ENCODE results near the gene AMOTL1. TPM values are rescaled to one million over a fixed set of nuclear protein-coding genes. Genes with fewer than 3 reads are reported as not detected.

AMOTL1 gene
- total and polyA plus RNA-seq, 2 donors (not counting 3 experiments of a cell fraction or from before 2014, with no cell fraction given): 12.5 to 37.8 TPM

DNA sequence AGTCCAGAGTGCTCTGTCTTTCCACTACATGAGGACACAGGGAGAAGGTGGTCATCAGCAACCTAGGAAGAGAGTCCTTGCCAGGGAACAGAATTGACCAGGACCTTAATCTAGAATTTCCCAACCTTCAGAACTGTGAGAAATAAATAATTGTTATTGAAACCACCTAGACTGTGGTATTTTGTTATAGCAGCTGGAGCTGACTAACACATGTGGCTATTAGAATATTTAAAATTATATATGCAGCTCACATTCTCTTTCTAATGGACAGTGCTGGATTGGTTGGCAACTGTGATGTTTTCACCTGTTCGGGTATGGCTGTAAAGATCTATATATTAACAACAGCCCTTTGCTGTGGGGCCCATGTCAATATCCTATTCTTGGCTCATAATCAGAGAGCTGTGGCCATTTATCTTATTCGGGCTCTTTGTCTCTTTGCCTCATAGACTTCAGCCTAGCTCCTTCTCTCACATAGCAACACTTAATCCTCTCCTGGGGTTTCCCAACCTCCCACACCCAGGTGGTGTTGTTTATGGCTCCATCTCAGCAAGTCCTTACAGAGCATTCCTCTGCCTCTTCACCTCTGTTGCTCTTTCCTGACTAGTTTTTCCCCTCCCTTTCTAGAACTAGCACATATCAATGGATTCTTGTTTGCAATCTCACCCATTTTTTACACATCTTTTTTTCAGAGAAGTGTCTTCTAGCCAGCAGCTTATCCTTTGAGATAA lies 46.4 kb upstream of the AMOTL1 start:
- no peak overlapping the region for H3K4me3 ChIP-seq (replicated peaks in 1 of 3; ENCODE audit: insufficient read depth in 1 of 3, low read depth in 1 of 3, low read length in 3 of 3)
- H3K27ac ChIP-seq (ENCODE audit: insufficient read depth, low read depth, low read length): no peak overlapping the region
- no TSS peak for BruUV-seq (replicated peaks)
- TF ChIP-seq MYC (IDR thresholded peaks at IDR 0.05; ENCODE audit: low read depth, low read length): no peak
- TF ChIP-seq POLR2A (IDR thresholded peaks at IDR 0.05; ENCODE audit: low read depth, low read length): no peak
- TF ChIP-seq, protein P1, sequence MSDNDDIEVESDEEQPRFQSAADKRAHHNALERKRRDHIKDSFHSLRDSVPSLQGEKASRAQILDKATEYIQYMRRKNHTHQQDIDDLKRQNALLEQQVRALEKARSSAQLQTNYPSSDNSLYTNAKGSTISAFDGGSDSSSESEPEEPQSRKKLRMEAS (IDR thresholded peaks at IDR 0.05; ENCODE audit: insufficient read depth, insufficient read length): no peak
- peaks cover 0 to 3% of the 10 kb centered on the region in 2 experiments for H3K27me3 ChIP-seq (ENCODE audit: control insufficient read depth in 2 of 2, insufficient read depth in 2 of 2, low read length in 2 of 2)
- H3K9me3 ChIP-seq (replicated peaks; ENCODE audit: control insufficient read depth, insufficient read depth, low read length): no peaks in the 10 kb centered on the region
- no peak overlapping the region for H3K9ac ChIP-seq (replicated peaks; ENCODE audit: extremely low read depth, insufficient read depth, low read length)
- ChIA-PET CTCF (no interaction called here), POLR2A (no interaction called here)
- no peaks in the 10 kb centered on the region for H3K79me2 ChIP-seq (ENCODE audit: control insufficient read depth, insufficient read depth, low read length)
- H3K4me2 ChIP-seq (ENCODE audit: insufficient read depth, low read length): no peak overlapping the region
- intact Hi-C loops (cut with micrococcal nuclease): no loop called here
- H2AFZ ChIP-seq (ENCODE audit: low read depth, low read length): no peak overlapping the region
- peaks cover 14% of the 10 kb centered on the region for H3K4me1 ChIP-seq (ENCODE audit: control insufficient read depth, extremely low read depth, insufficient read depth, low read length)
- no peaks in the 10 kb centered on the region for H3K36me3 ChIP-seq (ENCODE audit: control insufficient read depth in 2 of 2, extremely low read depth in 1 of 2, insufficient read depth in 2 of 2, low read length in 2 of 2)
- DNase-seq (ENCODE audit: low read depth, low spot score) (no peak), FAIRE-seq (no peak)
- H3K9me1 ChIP-seq (replicated peaks; ENCODE audit: control insufficient read depth, extremely low read depth, insufficient read depth, low read length): no peaks in the 10 kb centered on the region
- dilution Hi-C loops (cut with MboI; ENCODE audit: extremely low pct_ligation_motif_present, low sequenced_read_pairs): no loop called here
- H4K20me1 ChIP-seq (replicated peaks; ENCODE audit: control insufficient read depth, extremely low read depth, insufficient read depth, low read length): no peaks in the 10 kb centered on the region

DNA sequence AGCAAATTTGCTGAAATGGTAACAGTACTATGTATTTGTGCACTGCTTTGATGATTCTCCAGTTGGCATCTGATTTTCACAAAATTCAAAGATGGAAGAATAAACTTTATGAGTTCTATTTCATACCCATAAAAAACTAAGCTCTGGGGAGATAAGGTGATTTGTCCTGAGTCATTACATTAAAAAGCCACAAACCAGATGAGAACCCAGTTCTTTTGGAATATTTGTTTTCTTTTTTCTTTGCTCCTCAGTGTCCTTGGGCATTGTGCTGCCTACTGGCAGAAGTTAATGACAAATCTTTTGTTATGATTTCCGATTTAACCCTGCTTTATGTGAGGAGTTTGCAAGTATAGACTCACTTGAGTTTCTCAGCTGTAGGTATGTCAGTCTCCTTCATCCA lies 45.4 kb upstream of the AMOTL1 start:
- CTCF ChIA-PET: interaction anchor here (3.0 kb wide), 1 partner anchor 11 kb away, joined by 8 read pairs; no protein-coding TSS in a partner anchor
- no TSS peak for BruUV-seq (replicated peaks)
- no peaks in the 10 kb centered on the region for H3K9me3 ChIP-seq (replicated peaks; ENCODE audit: control insufficient read depth, insufficient read depth, low read length)
- POLR2A ChIA-PET: no interaction called here
- DNase-seq (ENCODE audit: low read depth, low spot score) (no peak), FAIRE-seq (no peak)
- no peaks in the 10 kb centered on the region for H3K9me1 ChIP-seq (replicated peaks; ENCODE audit: control insufficient read depth, extremely low read depth, insufficient read depth, low read length)
- no peak for TF ChIP-seq GATA2 (IDR thresholded peaks at IDR 0.05; ENCODE audit: insufficient read depth, insufficient read length, low read depth, low read length)
- TF ChIP-seq MYC (IDR thresholded peaks at IDR 0.05; ENCODE audit: low read depth, low read length): no peak
- TF ChIP-seq JUN (IDR thresholded peaks at IDR 0.05; ENCODE audit: borderline replicate concordance, insufficient read depth, insufficient read length, low read depth): no peak
- no peak for TF ChIP-seq FOS (IDR thresholded peaks at IDR 0.05; ENCODE audit: borderline replicate concordance, insufficient read depth, low read length)
- TF ChIP-seq POLR2A (IDR thresholded peaks at IDR 0.05; ENCODE audit: low read depth, low read length): no peak
- no peak for TF ChIP-seq EZH2 (IDR thresholded peaks at IDR 0.05; ENCODE audit: borderline replicate concordance, low read depth, low read length, severe bottlenecking)
- TF ChIP-seq CTCF (IDR thresholded peaks at IDR 0.05; ENCODE audit: extremely low read depth in 1 of 2, insufficient read depth in 1 of 2, low read depth in 1 of 2, low read length in 2 of 2): no peak
- TF ChIP-seq, protein P1 (IDR thresholded peaks at IDR 0.05; ENCODE audit: insufficient read depth, insufficient read length): no peak
- no peak for TF ChIP-seq POLR2AphosphoS5 (IDR thresholded peaks at IDR 0.05; ENCODE audit: insufficient read depth, low read depth, low read length)
- H3K4me1 ChIP-seq (ENCODE audit: control insufficient read depth, extremely low read depth, insufficient read depth, low read length): peaks cover 3% of the 10 kb centered on the region
- H3K79me2 ChIP-seq (ENCODE audit: control insufficient read depth, insufficient read depth, low read length): no peaks in the 10 kb centered on the region
- H3K9ac ChIP-seq (replicated peaks; ENCODE audit: extremely low read depth, insufficient read depth, low read length): no peak overlapping the region
- H2AFZ ChIP-seq (ENCODE audit: low read depth, low read length): no peak overlapping the region
- intact Hi-C loops (cut with micrococcal nuclease): no loop called here
- no peaks in the 10 kb centered on the region for H4K20me1 ChIP-seq (replicated peaks; ENCODE audit: control insufficient read depth, extremely low read depth, insufficient read depth, low read length)
- H3K4me2 ChIP-seq (ENCODE audit: insufficient read depth, low read length): no peak overlapping the region
- H3K27me3 ChIP-seq (ENCODE audit: control insufficient read depth in 2 of 2, insufficient read depth in 2 of 2, low read length in 2 of 2): peaks cover 0 to 3% of the 10 kb centered on the region in 2 experiments
- H3K27ac ChIP-seq (ENCODE audit: insufficient read depth, low read depth, low read length): no peak overlapping the region
- no peak overlapping the region for H3K4me3 ChIP-seq (replicated peaks in 1 of 3; ENCODE audit: insufficient read depth in 1 of 3, low read depth in 1 of 3, low read length in 3 of 3)
- H3K36me3 ChIP-seq (ENCODE audit: control insufficient read depth in 2 of 2, extremely low read depth in 1 of 2, insufficient read depth in 2 of 2, low read length in 2 of 2): no peaks in the 10 kb centered on the region
- dilution Hi-C loops (cut with MboI; ENCODE audit: extremely low pct_ligation_motif_present, low sequenced_read_pairs): no loop called here

All from endothelial cell of umbilical vein (primary cell).